Ishikawa (cell line): ENCODE measurements around the gene HOXB5.

Experiments used
- CREB1 ChIP-seq: IDR thresholded peaks from 2 replicates; pipeline ENCODE4 v1.6.1; 2012; ENCODE audit warnings: low read depth
- FOXM1 ChIP-seq: IDR thresholded peaks from 2 replicates; pipeline ENCODE4 v1.6.1; 2012; ENCODE audit warnings: low read depth, borderline replicate concordance
- NFIC ChIP-seq: IDR thresholded peaks from 2 replicates; pipeline ENCODE4 v1.6.1; 2012
- TCF12 ChIP-seq: IDR thresholded peaks from 2 replicates; pipeline ENCODE4 v1.6.1; 2012; ENCODE audit warnings: low read depth
- TF ChIP-seq, protein P1 (sequence below): IDR thresholded peaks from 2 replicates; pipeline ENCODE4 v1.6.1; 2012
- TF ChIP-seq, protein P2 (sequence below): IDR thresholded peaks from 2 replicates; pipeline ENCODE4 v1.6.1; 2012; ENCODE audit warnings: low read depth, mild to moderate bottlenecking

GRCh38 chr17:48549914-48550501, 43.6 kb downstream of the HOXB5 start:
- no peak for TF ChIP-seq TCF12
- TF ChIP-seq, protein P1, sequence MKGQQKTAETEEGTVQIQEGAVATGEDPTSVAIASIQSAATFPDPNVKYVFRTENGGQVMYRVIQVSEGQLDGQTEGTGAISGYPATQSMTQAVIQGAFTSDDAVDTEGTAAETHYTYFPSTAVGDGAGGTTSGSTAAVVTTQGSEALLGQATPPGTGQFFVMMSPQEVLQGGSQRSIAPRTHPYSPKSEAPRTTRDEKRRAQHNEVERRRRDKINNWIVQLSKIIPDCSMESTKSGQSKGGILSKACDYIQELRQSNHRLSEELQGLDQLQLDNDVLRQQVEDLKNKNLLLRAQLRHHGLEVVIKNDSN, result no peak
- TF ChIP-seq NFIC, result no peak
- TF ChIP-seq CREB1, result no peak
- TF ChIP-seq, protein P2, sequence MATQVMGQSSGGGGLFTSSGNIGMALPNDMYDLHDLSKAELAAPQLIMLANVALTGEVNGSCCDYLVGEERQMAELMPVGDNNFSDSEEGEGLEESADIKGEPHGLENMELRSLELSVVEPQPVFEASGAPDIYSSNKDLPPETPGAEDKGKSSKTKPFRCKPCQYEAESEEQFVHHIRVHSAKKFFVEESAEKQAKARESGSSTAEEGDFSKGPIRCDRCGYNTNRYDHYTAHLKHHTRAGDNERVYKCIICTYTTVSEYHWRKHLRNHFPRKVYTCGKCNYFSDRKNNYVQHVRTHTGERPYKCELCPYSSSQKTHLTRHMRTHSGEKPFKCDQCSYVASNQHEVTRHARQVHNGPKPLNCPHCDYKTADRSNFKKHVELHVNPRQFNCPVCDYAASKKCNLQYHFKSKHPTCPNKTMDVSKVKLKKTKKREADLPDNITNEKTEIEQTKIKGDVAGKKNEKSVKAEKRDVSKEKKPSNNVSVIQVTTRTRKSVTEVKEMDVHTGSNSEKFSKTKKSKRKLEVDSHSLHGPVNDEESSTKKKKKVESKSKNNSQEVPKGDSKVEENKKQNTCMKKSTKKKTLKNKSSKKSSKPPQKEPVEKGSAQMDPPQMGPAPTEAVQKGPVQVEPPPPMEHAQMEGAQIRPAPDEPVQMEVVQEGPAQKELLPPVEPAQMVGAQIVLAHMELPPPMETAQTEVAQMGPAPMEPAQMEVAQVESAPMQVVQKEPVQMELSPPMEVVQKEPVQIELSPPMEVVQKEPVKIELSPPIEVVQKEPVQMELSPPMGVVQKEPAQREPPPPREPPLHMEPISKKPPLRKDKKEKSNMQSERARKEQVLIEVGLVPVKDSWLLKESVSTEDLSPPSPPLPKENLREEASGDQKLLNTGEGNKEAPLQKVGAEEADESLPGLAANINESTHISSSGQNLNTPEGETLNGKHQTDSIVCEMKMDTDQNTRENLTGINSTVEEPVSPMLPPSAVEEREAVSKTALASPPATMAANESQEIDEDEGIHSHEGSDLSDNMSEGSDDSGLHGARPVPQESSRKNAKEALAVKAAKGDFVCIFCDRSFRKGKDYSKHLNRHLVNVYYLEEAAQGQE, result no peak
- TF ChIP-seq FOXM1, result no peak
